Measurements from ENCODE around the gene VTI1A. TPM values are rescaled to one million over a fixed set of nuclear protein-coding genes. Genes with fewer than 3 reads are reported as not detected.

VTI1A gene
- total and polyA plus RNA-seq, 2 experiments from 2014 or later, result 26.8 to 31.0 TPM

GRCh38 chr10:112832361-112832878 lies 385.4 kb downstream of the VTI1A start (continued):
- TF ChIP-seq CTCF (conservative IDR thresholded peaks at IDR 0.05; ENCODE audit: low read depth in 2 of 2) (no peak), REST (IDR thresholded peaks at IDR 0.05; ENCODE audit: unreplicated experiment) (no peak)

DNA sequence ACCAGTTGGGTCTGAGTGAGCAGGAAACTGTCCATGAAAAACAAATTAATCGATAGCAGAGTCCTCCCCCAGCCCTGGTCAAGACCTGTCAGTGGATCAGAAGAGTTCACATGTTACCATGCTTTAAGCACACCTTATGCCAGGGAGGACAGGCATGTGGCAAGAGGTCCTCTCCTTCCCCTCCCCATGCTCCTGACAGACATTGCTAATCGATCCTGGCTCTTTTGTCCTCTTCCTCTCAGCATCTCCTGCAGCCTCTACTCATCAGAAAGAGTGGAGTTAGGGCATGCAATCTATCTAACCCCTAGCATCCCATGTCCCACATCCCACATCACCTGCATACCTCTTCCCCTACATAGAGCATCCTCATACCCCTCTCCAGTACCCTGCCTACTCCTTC lies 385.9 kb downstream of the VTI1A start:
- no peak for ATAC-seq
- Mint-ChIP-seq H3K9me3 (no peaks in the 10 kb centered on the region; the same call in 2 of the 3 replicates), H3K4me3 (no peak overlapping the region; the same call in 2 of the 3 replicates), H3K4me1 (peaks cover 57% of the 10 kb centered on the region), H3K27me3 (ENCODE audit: insufficient read depth, low read depth, poor library complexity) (peaks cover 15% of the 10 kb centered on the region), H3K27ac (no peak overlapping the region), H3K36me3 (ENCODE audit: low read depth) (no peaks in the 10 kb centered on the region)
- H3K27ac ChIP-seq (ENCODE audit: low read depth), result no peak overlapping the region
- H3K36me3 ChIP-seq (ENCODE audit: insufficient read depth), result no peaks in the 10 kb centered on the region
- H3K4me1 ChIP-seq (ENCODE audit: insufficient read depth), result peaks cover 46% of the 10 kb centered on the region
- no peak for DNase-seq (ENCODE audit: low spot score)
- H3K27me3 ChIP-seq (ENCODE audit: insufficient read depth), result peaks cover 7% of the 10 kb centered on the region; the same call in 1 of the 2 replicates
- H3K4me2 ChIP-seq, result peak overlapping the region; percentile 54; the same call in 1 of the 2 replicates
- H3K9me2 ChIP-seq (ENCODE audit: insufficient read depth), result peaks cover 17% of the 10 kb centered on the region; the same call in 1 of the 2 replicates
- no peaks in the 10 kb centered on the region for H4K20me1 ChIP-seq (replicated peaks; ENCODE audit: insufficient read depth)
- H2AFZ ChIP-seq, result no peak overlapping the region
- no peak overlapping the region for H3K4me3 ChIP-seq
- H3K79me2 ChIP-seq (replicated peaks; ENCODE audit: insufficient read depth), result no peaks in the 10 kb centered on the region
- H3F3A ChIP-seq (replicated peaks; ENCODE audit: low read depth), result peaks cover 12% of the 10 kb centered on the region
- TF ChIP-seq POLR2AphosphoS5 (IDR thresholded peaks at IDR 0.05; ENCODE audit: low read depth) (no peak), ZNF114 (CRISPR knock-in tag; IDR thresholded peaks at IDR 0.05) (no peak), ETS1 (IDR thresholded peaks at IDR 0.05) (no peak), CREB1 (CRISPR knock-in tag; IDR thresholded peaks at IDR 0.05; ENCODE audit: low read depth) (no peak), JUNB (IDR thresholded peaks at IDR 0.05; ENCODE audit: unreplicated experiment) (no peak), CTCF (conservative IDR thresholded peaks at IDR 0.05; ENCODE audit: low read depth in 2 of 2) (no peak), STAT1 (IDR thresholded peaks at IDR 0.05; ENCODE audit: unreplicated experiment) (no peak)
- TF ChIP-seq, protein P1, sequence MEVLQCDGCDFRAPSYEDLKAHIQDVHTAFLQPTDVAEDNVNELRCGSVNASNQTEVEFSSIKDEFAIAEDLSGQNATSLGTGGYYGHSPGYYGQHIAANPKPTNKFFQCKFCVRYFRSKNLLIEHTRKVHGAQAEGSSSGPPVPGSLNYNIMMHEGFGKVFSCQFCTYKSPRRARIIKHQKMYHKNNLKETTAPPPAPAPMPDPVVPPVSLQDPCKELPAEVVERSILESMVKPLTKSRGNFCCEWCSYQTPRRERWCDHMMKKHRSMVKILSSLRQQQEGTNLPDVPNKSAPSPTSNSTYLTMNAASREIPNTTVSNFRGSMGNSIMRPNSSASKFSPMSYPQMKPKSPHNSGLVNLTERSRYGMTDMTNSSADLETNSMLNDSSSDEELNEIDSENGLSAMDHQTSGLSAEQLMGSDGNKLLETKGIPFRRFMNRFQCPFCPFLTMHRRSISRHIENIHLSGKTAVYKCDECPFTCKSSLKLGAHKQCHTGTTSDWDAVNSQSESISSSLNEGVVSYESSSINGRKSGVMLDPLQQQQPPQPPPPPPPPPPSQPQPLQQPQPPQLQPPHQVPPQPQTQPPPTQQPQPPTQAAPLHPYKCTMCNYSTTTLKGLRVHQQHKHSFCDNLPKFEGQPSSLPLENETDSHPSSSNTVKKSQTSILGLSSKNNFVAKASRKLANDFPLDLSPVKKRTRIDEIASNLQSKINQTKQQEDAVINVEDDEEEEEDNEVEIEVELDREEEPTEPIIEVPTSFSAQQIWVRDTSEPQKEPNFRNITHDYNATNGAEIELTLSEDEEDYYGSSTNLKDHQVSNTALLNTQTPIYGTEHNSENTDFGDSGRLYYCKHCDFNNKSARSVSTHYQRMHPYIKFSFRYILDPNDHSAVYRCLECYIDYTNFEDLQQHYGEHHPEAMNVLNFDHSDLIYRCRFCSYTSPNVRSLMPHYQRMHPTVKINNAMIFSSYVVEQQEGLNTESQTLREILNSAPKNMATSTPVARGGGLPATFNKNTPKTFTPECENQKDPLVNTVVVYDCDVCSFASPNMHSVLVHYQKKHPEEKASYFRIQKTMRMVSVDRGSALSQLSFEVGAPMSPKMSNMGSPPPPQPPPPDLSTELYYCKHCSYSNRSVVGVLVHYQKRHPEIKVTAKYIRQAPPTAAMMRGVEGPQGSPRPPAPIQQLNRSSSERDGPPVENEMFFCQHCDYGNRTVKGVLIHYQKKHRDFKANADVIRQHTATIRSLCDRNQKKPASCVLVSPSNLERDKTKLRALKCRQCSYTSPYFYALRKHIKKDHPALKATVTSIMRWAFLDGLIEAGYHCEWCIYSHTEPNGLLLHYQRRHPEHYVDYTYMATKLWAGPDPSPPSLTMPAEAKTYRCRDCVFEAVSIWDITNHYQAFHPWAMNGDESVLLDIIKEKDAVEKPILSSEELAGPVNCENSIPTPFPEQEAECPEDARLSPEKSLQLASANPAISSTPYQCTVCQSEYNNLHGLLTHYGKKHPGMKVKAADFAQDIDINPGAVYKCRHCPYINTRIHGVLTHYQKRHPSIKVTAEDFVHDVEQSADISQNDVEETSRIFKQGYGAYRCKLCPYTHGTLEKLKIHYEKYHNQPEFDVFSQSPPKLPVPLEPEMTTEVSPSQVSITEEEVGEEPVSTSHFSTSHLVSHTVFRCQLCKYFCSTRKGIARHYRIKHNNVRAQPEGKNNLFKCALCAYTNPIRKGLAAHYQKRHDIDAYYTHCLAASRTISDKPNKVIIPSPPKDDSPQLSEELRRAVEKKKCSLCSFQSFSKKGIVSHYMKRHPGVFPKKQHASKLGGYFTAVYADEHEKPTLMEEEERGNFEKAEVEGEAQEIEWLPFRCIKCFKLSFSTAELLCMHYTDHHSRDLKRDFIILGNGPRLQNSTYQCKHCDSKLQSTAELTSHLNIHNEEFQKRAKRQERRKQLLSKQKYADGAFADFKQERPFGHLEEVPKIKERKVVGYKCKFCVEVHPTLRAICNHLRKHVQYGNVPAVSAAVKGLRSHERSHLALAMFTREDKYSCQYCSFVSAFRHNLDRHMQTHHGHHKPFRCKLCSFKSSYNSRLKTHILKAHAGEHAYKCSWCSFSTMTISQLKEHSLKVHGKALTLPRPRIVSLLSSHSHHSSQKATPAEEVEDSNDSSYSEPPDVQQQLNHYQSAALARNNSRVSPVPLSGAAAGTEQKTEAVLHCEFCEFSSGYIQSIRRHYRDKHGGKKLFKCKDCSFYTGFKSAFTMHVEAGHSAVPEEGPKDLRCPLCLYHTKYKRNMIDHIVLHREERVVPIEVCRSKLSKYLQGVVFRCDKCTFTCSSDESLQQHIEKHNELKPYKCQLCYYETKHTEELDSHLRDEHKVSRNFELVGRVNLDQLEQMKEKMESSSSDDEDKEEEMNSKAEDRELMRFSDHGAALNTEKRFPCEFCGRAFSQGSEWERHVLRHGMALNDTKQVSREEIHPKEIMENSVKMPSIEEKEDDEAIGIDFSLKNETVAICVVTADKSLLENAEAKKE (CRISPR knock-in tag; IDR thresholded peaks at IDR 0.05), result no peak
